Measurements from ENCODE around the gene OMA1.

DNA sequence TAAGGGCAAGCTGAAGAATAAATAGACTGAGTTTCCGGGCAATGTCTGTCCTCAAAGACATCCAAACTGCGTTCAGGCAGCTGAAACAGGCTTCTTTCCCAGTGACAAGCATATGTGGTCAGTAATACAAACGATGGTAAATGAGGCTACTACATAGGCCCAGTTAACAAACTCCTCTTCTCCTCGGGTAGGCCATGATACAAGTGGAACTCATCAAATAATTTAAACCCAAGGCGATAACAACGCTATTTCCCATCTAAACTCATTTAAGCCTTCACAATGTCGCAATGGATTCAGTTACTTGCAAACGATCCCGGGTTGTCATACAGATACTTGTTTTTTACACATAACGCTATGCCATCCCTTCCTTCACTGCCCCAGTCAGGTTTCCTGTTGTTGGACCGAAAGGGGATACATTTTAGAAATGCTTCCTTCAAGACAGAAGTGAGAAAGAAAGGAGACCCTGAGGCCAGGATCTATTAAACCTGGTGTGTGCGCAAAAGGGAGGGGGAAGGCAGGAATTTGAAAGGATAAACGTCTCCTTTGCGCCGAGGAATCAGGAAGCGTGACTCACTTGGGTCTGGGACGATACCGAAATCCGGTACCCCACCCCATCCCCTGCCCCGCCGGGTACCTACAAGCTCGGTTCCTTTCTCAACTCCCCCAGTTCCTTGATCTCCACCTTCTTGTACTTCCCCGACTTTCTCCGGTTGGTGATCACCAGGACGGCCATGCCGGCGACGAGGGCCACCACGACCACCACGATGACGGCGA is 29.2 kb upstream of the OMA1 start:
- TF ChIP-seq, protein P1, sequence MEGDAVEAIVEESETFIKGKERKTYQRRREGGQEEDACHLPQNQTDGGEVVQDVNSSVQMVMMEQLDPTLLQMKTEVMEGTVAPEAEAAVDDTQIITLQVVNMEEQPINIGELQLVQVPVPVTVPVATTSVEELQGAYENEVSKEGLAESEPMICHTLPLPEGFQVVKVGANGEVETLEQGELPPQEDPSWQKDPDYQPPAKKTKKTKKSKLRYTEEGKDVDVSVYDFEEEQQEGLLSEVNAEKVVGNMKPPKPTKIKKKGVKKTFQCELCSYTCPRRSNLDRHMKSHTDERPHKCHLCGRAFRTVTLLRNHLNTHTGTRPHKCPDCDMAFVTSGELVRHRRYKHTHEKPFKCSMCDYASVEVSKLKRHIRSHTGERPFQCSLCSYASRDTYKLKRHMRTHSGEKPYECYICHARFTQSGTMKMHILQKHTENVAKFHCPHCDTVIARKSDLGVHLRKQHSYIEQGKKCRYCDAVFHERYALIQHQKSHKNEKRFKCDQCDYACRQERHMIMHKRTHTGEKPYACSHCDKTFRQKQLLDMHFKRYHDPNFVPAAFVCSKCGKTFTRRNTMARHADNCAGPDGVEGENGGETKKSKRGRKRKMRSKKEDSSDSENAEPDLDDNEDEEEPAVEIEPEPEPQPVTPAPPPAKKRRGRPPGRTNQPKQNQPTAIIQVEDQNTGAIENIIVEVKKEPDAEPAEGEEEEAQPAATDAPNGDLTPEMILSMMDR (conservative IDR thresholded peaks at IDR 0.05 in 1 of 2, IDR thresholded peaks at IDR 0.05 in 1 of 2; ENCODE audit: low read depth in 1 of 2, low read length in 2 of 2) = no peak
- no peak for TF ChIP-seq EZH2 (IDR thresholded peaks at IDR 0.05; ENCODE audit: low read length, missing control alignments)
